GM23338 (cell line): ENCODE measurements around the gene TMEM175. TPM values are rescaled to one million over a fixed set of nuclear protein-coding genes. Genes with fewer than 3 reads are reported as not detected.

ENCODE experiments used
- ATAC-seq: fragments of 200-7000 bp; cut with Tn5 transposase; 3 replicates; pipeline ENCODE4 v1.9.1; 2020
- DNase-seq: peaks from one replicate; pipeline ENCODE4 v3.0.0-alpha.2; 2015; ENCODE audit warnings: low spot score
- H2AFZ ChIP-seq: fragments of 200-600 bp; sonication (generic); 2 replicates; pipeline ENCODE4 v1.8.0; 2016; ENCODE audit warnings: antibody characterized with exemption, mild to moderate bottlenecking, moderate library complexity
- H3F3A ChIP-seq: fragments of 200-600 bp; sonication (generic); replicated peaks from 2 replicates; pipeline ENCODE4 v1.8.0; 2017; ENCODE audit warnings: antibody characterized with exemption, mixed run types, low read depth
- H3K27ac ChIP-seq: fragments of 200-600 bp; sonication (generic); 2 replicates; pipeline ENCODE4 v1.6.1; 2016; ENCODE audit warnings: low read depth
- H3K27me3 ChIP-seq: fragments of 200-600 bp; sonication (generic); 2 replicates; pipeline ENCODE4 v1.8.0; 2016; ENCODE audit warnings: mild to moderate bottlenecking, mixed run types, moderate library complexity; ENCODE audit not compliant: insufficient read depth
- H3K36me3 ChIP-seq: fragments of 200-600 bp; sonication (generic); 2 replicates; pipeline ENCODE4 v1.8.0; 2016; ENCODE audit warnings: mild to moderate bottlenecking; ENCODE audit not compliant: insufficient read depth
- H3K4me1 ChIP-seq: fragments of 200-600 bp; sonication (generic); 2 replicates; pipeline ENCODE4 v1.8.0; 2016; ENCODE audit warnings: mild to moderate bottlenecking, moderate library complexity; ENCODE audit not compliant: insufficient read depth
- H3K4me2 ChIP-seq: fragments of 200-600 bp; sonication (generic); 2 replicates; pipeline ENCODE4 v1.7.1; 2017; ENCODE audit warnings: mixed run types
- H3K4me3 ChIP-seq: fragments of 200-600 bp; sonication (generic); 2 replicates; pipeline ENCODE4 v1.6.1; 2016; ENCODE audit warnings: mixed run types
- H3K79me2 ChIP-seq: fragments of 200-600 bp; sonication (generic); replicated peaks from 2 replicates; pipeline ENCODE4 v1.8.0; 2017; ENCODE audit warnings: mild to moderate bottlenecking; ENCODE audit not compliant: insufficient read depth
- H3K9me2 ChIP-seq: fragments of 200-600 bp; sonication (generic); 2 replicates; pipeline ENCODE4 v1.8.0; 2017; ENCODE audit not compliant: insufficient read depth
- H4K20me1 ChIP-seq: fragments of 200-600 bp; sonication (generic); replicated peaks from 2 replicates; pipeline ENCODE4 v1.8.0; 2017; ENCODE audit warnings: mild to moderate bottlenecking; ENCODE audit not compliant: insufficient read depth
- H3K27ac Mint-ChIP-seq: 2 replicates; pipeline ENCODE4 v1.8.0; 2020; ENCODE audit warnings: inconsistent platforms, mild to moderate bottlenecking, moderate library complexity, mixed read lengths
- H3K27me3 Mint-ChIP-seq: 3 replicates; pipeline ENCODE4 v1.8.0; 2022; ENCODE audit warnings: low read depth, mild to moderate bottlenecking, moderate library complexity, mixed read lengths, inconsistent platforms; ENCODE audit not compliant: insufficient read depth, poor library complexity
- H3K36me3 Mint-ChIP-seq: 3 replicates; pipeline ENCODE4 v1.8.0; 2021; ENCODE audit warnings: low read depth, mild to moderate bottlenecking, inconsistent platforms, moderate library complexity, mixed read lengths
- H3K4me1 Mint-ChIP-seq: 3 replicates; pipeline ENCODE4 v1.8.0; 2020; ENCODE audit warnings: mild to moderate bottlenecking, inconsistent platforms, mixed read lengths
- H3K4me3 Mint-ChIP-seq: 3 replicates; pipeline ENCODE4 v1.8.0; 2021; ENCODE audit warnings: moderate library complexity, mild to moderate bottlenecking, inconsistent platforms, mixed read lengths
- H3K9me3 Mint-ChIP-seq: 3 replicates; pipeline ENCODE4 v1.8.0; 2020; ENCODE audit warnings: moderate library complexity, mild to moderate bottlenecking, inconsistent platforms, mixed read lengths
- CREB1 ChIP-seq: fragments of 250-450 bp; sonication (Bioruptor Pico); IDR thresholded peaks from 2 replicates; pipeline ENCODE4 v1.5.0; 2020; ENCODE audit warnings: low read depth, mild to moderate bottlenecking, moderate library complexity
- CTCF ChIP-seq, 2 experiments: fragments of 200-600 bp in 1 of 2; sonication (generic) in 1 of 2; conservative IDR thresholded peaks; 2 replicates each; pipeline versions ENCODE4 v1.5.1 to v1.6.1; 2016 to 2017; ENCODE audit warnings: antibody characterized with exemption in 2 of 2, low read depth in 2 of 2, mild to moderate bottlenecking in 2 of 2, moderate library complexity in 1 of 2
- ETS1 ChIP-seq: IDR thresholded peaks from 2 replicates; pipeline ENCODE4 v1.6.1; 2016; ENCODE audit warnings: antibody characterized with exemption
- EZH2 ChIP-seq: fragments of 200-600 bp; sonication (generic); IDR thresholded peaks from one replicate; pipeline ENCODE4 v1.8.0; 2017; ENCODE audit warnings: antibody characterized with exemption, mild to moderate bottlenecking, low read depth; ENCODE audit not compliant: unreplicated experiment
- EZH2phosphoT487 ChIP-seq: fragments of 200-600 bp; sonication (generic); IDR thresholded peaks from one replicate; pipeline ENCODE4 v1.8.1; 2018; ENCODE audit warnings: antibody characterized with exemption; ENCODE audit not compliant: unreplicated experiment
- JUNB ChIP-seq: IDR thresholded peaks from one replicate; pipeline ENCODE4 v1.6.1; 2016; ENCODE audit warnings: antibody characterized with exemption; ENCODE audit not compliant: unreplicated experiment
- NANOG ChIP-seq: IDR thresholded peaks from 2 replicates; pipeline ENCODE4 v1.6.1; 2016; ENCODE audit warnings: antibody characterized with exemption, borderline replicate concordance
- POLR2AphosphoS5 ChIP-seq: IDR thresholded peaks from 2 replicates; pipeline ENCODE4 v1.6.1; 2016; ENCODE audit warnings: antibody characterized with exemption, low read depth
- REST ChIP-seq: IDR thresholded peaks from one replicate; pipeline ENCODE4 v1.6.1; 2018; ENCODE audit warnings: antibody characterized with exemption; ENCODE audit not compliant: unreplicated experiment
- STAT1 ChIP-seq: IDR thresholded peaks from one replicate; pipeline ENCODE4 v1.6.1; 2016; ENCODE audit warnings: antibody characterized with exemption; ENCODE audit not compliant: unreplicated experiment
- ZNF114 ChIP-seq: fragments of 250-450 bp; sonication (Bioruptor Pico); IDR thresholded peaks from 2 replicates; pipeline ENCODE4 v1.5.0; 2020; ENCODE audit warnings: mild to moderate bottlenecking, moderate library complexity
- ZNF331 ChIP-seq: fragments of 250-450 bp; sonication (Bioruptor Pico); IDR thresholded peaks from 2 replicates; pipeline ENCODE4 v1.5.0; 2020; ENCODE audit warnings: low read depth, mild to moderate bottlenecking, moderate library complexity
- polyA plus RNA-seq: library from polyadenylated mRNA; unstranded; fragments of >200 nt; fragmentation: Nextera tagmentation; extraction: Ambion mirVana; gene quantifications from 2 replicates; pipeline ENCODE4 v1.2.1, GENCODE V29; 2016
- total RNA-seq: library from RNA; depleted of rRNA; stranded (reverse); fragments of >200 nt; shearing (Covaris generic); gene quantifications from 2 replicates; pipeline ENCODE4 v1.2.3, GENCODE V29; 2014

TMEM175 gene
- total and polyA plus RNA-seq, 2 experiments from 2014 or later = 8.0 to 11.4 TPM

GRCh38 chr4:893995-894705 is 38.1 kb upstream of the TMEM175 start:
- ATAC-seq = no peak
- Histone ChIP-seq H4K20me1 (no peaks in the 10 kb centered on the region; the same call in 1 of the 2 replicates), H3K4me1 (no peaks in the 10 kb centered on the region), H3K36me3 (no peaks in the 10 kb centered on the region), H3K27me3 (no peaks in the 10 kb centered on the region), H3F3A (0 out of 2 replicates have a peak, but pooled peaks cover 3% of the 10 kb centered on the region), H3K27ac (no peak overlapping the region), H3K79me2 (0 out of 2 replicates have a peak, but pooled peaks cover 5% of the 10 kb centered on the region), H2AFZ (no peak overlapping the region), H3K9me2 (no peaks in the 10 kb centered on the region), H3K4me3 (no peak overlapping the region), H3K4me2 (no peak overlapping the region)
- Mint-ChIP-seq H3K4me1 (no peaks in the 10 kb centered on the region), H3K36me3 (no peaks in the 10 kb centered on the region; the same call in 1 of the 3 replicates), H3K27me3 (peaks cover 15% of the 10 kb centered on the region), H3K4me3 (no peak overlapping the region), H3K9me3 (no peaks in the 10 kb centered on the region), H3K27ac (no peak overlapping the region; the same call in 1 of the 2 replicates)
- DNase-seq = no peak
- no peak for TF ChIP-seq JUNB
- no peak for TF ChIP-seq CREB1 (CRISPR knock-in tag)
- no peak for TF ChIP-seq ZNF331 (CRISPR knock-in tag)
- no peak for TF ChIP-seq STAT1
- no peak for TF ChIP-seq REST

- H3K27me3 Mint-ChIP-seq = peaks cover 19% of the 10 kb centered on the region
- DNase-seq = no peak
- no peaks in the 10 kb centered on the region for H3K4me1 Mint-ChIP-seq
- Histone ChIP-seq H3K36me3 (no peaks in the 10 kb centered on the region), H3K9me2 (no peaks in the 10 kb centered on the region), H3K27me3 (no peaks in the 10 kb centered on the region), H3F3A (0 out of 2 replicates have a peak, but pooled peaks cover 3% of the 10 kb centered on the region), H3K4me2 (no peak overlapping the region), H3K4me3 (no peak overlapping the region), H2AFZ (no peak overlapping the region), H4K20me1 (no peaks in the 10 kb centered on the region; the same call in 1 of the 2 replicates), H3K79me2 (0 out of 2 replicates have a peak, but pooled peaks cover 6% of the 10 kb centered on the region), H3K4me1 (no peaks in the 10 kb centered on the region), H3K27ac (no peak overlapping the region)
- H3K4me3 Mint-ChIP-seq = no peak overlapping the region
- H3K36me3 Mint-ChIP-seq = peaks cover 4% of the 10 kb centered on the region; the same call in 2 of the 3 replicates
- no peak overlapping the region for H3K27ac Mint-ChIP-seq
- no peaks in the 10 kb centered on the region for H3K9me3 Mint-ChIP-seq
- TF ChIP-seq ZNF331 (CRISPR knock-in tag) (no peak), CTCF (conservative IDR thresholded peaks at IDR 0.05; ENCODE audit: low read depth in 2 of 2) (no peak), JUNB (no peak), REST (no peak), NANOG (no peak), EZH2 (no peak), STAT1 (no peak), EZH2phosphoT487 (no peak), ETS1 (no peak), CREB1 (CRISPR knock-in tag) (no peak), POLR2AphosphoS5 (no peak), ZNF114 (CRISPR knock-in tag) (no peak)
- no peak for ATAC-seq
Observed at GRCh38 chr4:895596-895995, 36.7 kb upstream of the TMEM175 start.
